Activated naive CD8-positive, alpha-beta T cell treated with anti-CD3 and anti-CD28 coated beads, Interleukin-2, amount 10 ng/mL, durations not matched to agents 7 days and 5 days (primary cell): ENCODE data around the gene FAM89B. TPM values are rescaled to one million over a fixed set of nuclear protein-coding genes. Genes with fewer than 3 reads are reported as not detected.
A peak's percentile ranks its signal among the peaks of the same experiment; 100 is the strongest.

Experiments
- ATAC-seq: fragments of 150-1000 bp; cut with Tn5 transposase; one replicate; pipeline ENCODE4 v1.10.0; 2021; ENCODE audit warnings: low read depth, moderate library complexity
- POLR2A ChIA-PET: fragments of 350-600 bp; sonication (Branson Sonifier 250); formaldehyde crosslinking; loops from one replicate; lab custom pipeline; 2021; ENCODE audit warnings: antibody characterized with exemption; lab: Charles Lee
- DNase-seq: peaks from one replicate; pipeline ENCODE4 v3.0.0; 2021
- H3K27ac Mint-ChIP-seq: one replicate; pipeline ENCODE4 v1.8.0; 2022; ENCODE audit warnings: mild to moderate bottlenecking, mixed read lengths
- H3K27me3 Mint-ChIP-seq: one replicate; pipeline ENCODE4 v1.8.0; 2022; ENCODE audit warnings: mild to moderate bottlenecking, moderate library complexity, mixed read lengths
- H3K36me3 Mint-ChIP-seq: one replicate; pipeline ENCODE4 v1.8.0; 2021; ENCODE audit warnings: mild to moderate bottlenecking, mixed read lengths
- H3K4me1 Mint-ChIP-seq: one replicate; pipeline ENCODE4 v1.8.0; 2021; ENCODE audit warnings: mixed read lengths
- H3K4me3 Mint-ChIP-seq: one replicate; pipeline ENCODE4 v1.8.0; 2022; ENCODE audit warnings: mild to moderate bottlenecking, moderate library complexity, mixed read lengths
- H3K9me3 Mint-ChIP-seq: one replicate; pipeline ENCODE4 v1.8.0; 2021; ENCODE audit warnings: mixed read lengths
- total RNA-seq, 2 experiments: library from RNA; stranded (reverse); gene quantifications; one replicate each; pipeline ENCODE4 v1.2.3, GENCODE V29; 2021

The FAM89B gene
- total RNA-seq, 2 experiments from 2014 or later, result 40.9 to 44.1 TPM

- DNase-seq (no peak), ATAC-seq (no peak)
- H3K27ac Mint-ChIP-seq, result no peak overlapping the region
- peaks cover 16% of the 10 kb centered on the region for H3K36me3 Mint-ChIP-seq
- no peaks in the 10 kb centered on the region for H3K27me3 Mint-ChIP-seq
- POLR2A ChIA-PET, result interaction anchor here (0.6 kb wide), 1 partner anchor 63 kb away, joined by 3 read pairs; no protein-coding TSS in a partner anchor
- H3K4me1 Mint-ChIP-seq, result peaks cover 16% of the 10 kb centered on the region
- H3K4me3 Mint-ChIP-seq, result no peak overlapping the region
- no peaks in the 10 kb centered on the region for H3K9me3 Mint-ChIP-seq
Measured at GRCh38 chr11:65532388-65533064, 39.8 kb upstream of the FAM89B start.

- Mint-ChIP-seq H3K9me3 (no peaks in the 10 kb centered on the region), H3K27ac (no peak overlapping the region), H3K36me3 (peaks cover 10% of the 10 kb centered on the region), H3K27me3 (no peaks in the 10 kb centered on the region), H3K4me3 (no peak overlapping the region), H3K4me1 (peaks cover 5% of the 10 kb centered on the region)
- POLR2A ChIA-PET, result no interaction called here
- no peak for DNase-seq
- no peak for ATAC-seq
Measured at GRCh38 chr11:65535102-65535501, 37.2 kb upstream of the FAM89B start.

GRCh38 chr11:65536412-65537295, 35.7 kb upstream of the FAM89B start:
- H3K36me3 Mint-ChIP-seq, result peaks cover 6% of the 10 kb centered on the region

GRCh38 chr11:65537296-65537597, 35.1 kb upstream of the FAM89B start:
- Mint-ChIP-seq H3K27me3 (no peaks in the 10 kb centered on the region), H3K4me1 (peaks cover 3% of the 10 kb centered on the region), H3K36me3 (peaks cover 6% of the 10 kb centered on the region), H3K9me3 (no peaks in the 10 kb centered on the region), H3K4me3 (no peak overlapping the region), H3K27ac (no peak overlapping the region)
- POLR2A ChIA-PET, result interaction anchor here (1.1 to 2.2 kb wide), 3 partner anchors 10 to 35 kb away, joined by 4 to 11 read pairs (median 6); partner anchors contain the start of genes FAM89B and SCYL1
- DNase-seq (no peak), ATAC-seq (no peak)

More at GRCh38 chr11:65536412-65537295, 35.7 kb upstream of the FAM89B start:
- Mint-ChIP-seq H3K4me1 (peaks cover 3% of the 10 kb centered on the region), H3K4me3 (no peak overlapping the region), H3K9me3 (no peaks in the 10 kb centered on the region), H3K27ac (peak overlapping the region; percentile 0), H3K27me3 (no peaks in the 10 kb centered on the region)
- DNase-seq (no peak), ATAC-seq (no peak)
- POLR2A ChIA-PET, result interaction anchor here (0.7 to 2.2 kb wide), 3 partner anchors 12 to 78 kb away, joined by 3 to 11 read pairs (median 3); partner anchors contain the start of gene SCYL1

- no peak for DNase-seq
- Mint-ChIP-seq H3K27ac (no peak overlapping the region), H3K27me3 (no peaks in the 10 kb centered on the region), H3K36me3 (peaks cover 6% of the 10 kb centered on the region), H3K4me1 (peaks cover 3% of the 10 kb centered on the region), H3K9me3 (no peaks in the 10 kb centered on the region), H3K4me3 (no peak overlapping the region)
- no peak for ATAC-seq
- POLR2A ChIA-PET, result interaction anchor here (1.1 to 2.2 kb wide), 4 partner anchors 8 to 35 kb away, joined by 4 to 11 read pairs (median 5); partner anchors contain the start of genes FAM89B and SCYL1
Measured at GRCh38 chr11:65537620-65538231, 34.6 kb upstream of the FAM89B start.

- H3K27me3 Mint-ChIP-seq, result no peaks in the 10 kb centered on the region
- H3K9me3 Mint-ChIP-seq, result no peaks in the 10 kb centered on the region
- POLR2A ChIA-PET, result interaction anchor here (1.1 to 5.1 kb wide), 5 partner anchors 8 to 50 kb away, joined by 4 to 36 read pairs (median 6); partner anchors contain the start of genes FAM89B and SCYL1
- H3K36me3 Mint-ChIP-seq, result peaks cover 5% of the 10 kb centered on the region
- H3K4me3 Mint-ChIP-seq, result no peak overlapping the region
- DNase-seq (no peak), ATAC-seq (no peak)
- no peak overlapping the region for H3K27ac Mint-ChIP-seq
- peaks cover 3% of the 10 kb centered on the region for H3K4me1 Mint-ChIP-seq
Measured at GRCh38 chr11:65538232-65538914, 34.0 kb upstream of the FAM89B start.

GRCh38 chr11:65538915-65539743, 33.2 kb upstream of the FAM89B start:
- POLR2A ChIA-PET, result interaction anchor here (0.8 to 5.1 kb wide), 11 partner anchors 10 to 124 kb away, joined by 3 to 51 read pairs (median 7); partner anchors contain the start of genes FAM89B, KCNK7, MALAT1 and PCNX3
- Mint-ChIP-seq H3K4me1 (peaks cover 3% of the 10 kb centered on the region), H3K27ac (no peak overlapping the region), H3K36me3 (peaks cover 5% of the 10 kb centered on the region), H3K4me3 (no peak overlapping the region), H3K27me3 (no peaks in the 10 kb centered on the region), H3K9me3 (no peaks in the 10 kb centered on the region)
- ATAC-seq (no peak), DNase-seq (no peak)

- POLR2A ChIA-PET, result interaction anchor here (0.5 to 5.1 kb wide), 17 partner anchors 10 to 123 kb away, joined by 3 to 51 read pairs (median 8); partner anchors contain the start of genes EHBP1L1, FAM89B, KCNK7 and MALAT1
- Mint-ChIP-seq H3K27ac (peak overlapping the region; percentile 65), H3K9me3 (no peaks in the 10 kb centered on the region), H3K4me1 (peaks cover 3% of the 10 kb centered on the region), H3K36me3 (no peaks in the 10 kb centered on the region), H3K4me3 (peak overlapping the region; percentile 83), H3K27me3 (no peaks in the 10 kb centered on the region)
- ATAC-seq, result peak; percentile 69
- no peak for DNase-seq
Measured at GRCh38 chr11:65539744-65540289, 32.5 kb upstream of the FAM89B start.

GRCh38 chr11:65540290-65541092, 31.8 kb upstream of the FAM89B start:
- peaks cover 4% of the 10 kb centered on the region for H3K4me1 Mint-ChIP-seq
- POLR2A ChIA-PET, result interaction anchor here (0.5 to 5.1 kb wide), 19 partner anchors 11 to 122 kb away, joined by 3 to 51 read pairs (median 7); partner anchors contain the start of genes EHBP1L1, FAM89B, KCNK7 and MALAT1
- H3K4me3 Mint-ChIP-seq, result peak overlapping the region; percentile 83

GRCh38 chr11:65541093-65541982, 31.0 kb upstream of the FAM89B start:
- DNase-seq (no peak), ATAC-seq (no peak)
- Mint-ChIP-seq H3K9me3 (no peaks in the 10 kb centered on the region), H3K36me3 (no peaks in the 10 kb centered on the region), H3K4me1 (peaks cover 11% of the 10 kb centered on the region), H3K27me3 (no peaks in the 10 kb centered on the region), H3K4me3 (peak overlapping the region; percentile 83), H3K27ac (peak overlapping the region; percentile 83)
- POLR2A ChIA-PET, result interaction anchor here (1.0 to 5.1 kb wide), 16 partner anchors 11 to 74 kb away, joined by 3 to 51 read pairs (median 9); partner anchors contain the start of genes EHBP1L1, FAM89B, KCNK7 and MALAT1

More at GRCh38 chr11:65540290-65541092, 31.8 kb upstream of the FAM89B start:
- Mint-ChIP-seq H3K9me3 (no peaks in the 10 kb centered on the region), H3K27me3 (no peaks in the 10 kb centered on the region), H3K27ac (peak overlapping the region; percentile 83), H3K36me3 (no peaks in the 10 kb centered on the region)
- DNase-seq (peak; percentile 97), ATAC-seq (peak; percentile 86)
